ENCODE measurements around the gene MAPT.
"Not testable (repeated sequence)": the region's sequence is repeated elsewhere in the genome, so short reads cannot be mapped to it uniquely, and the experiment has no call there.

Gene MAPT

DNA sequence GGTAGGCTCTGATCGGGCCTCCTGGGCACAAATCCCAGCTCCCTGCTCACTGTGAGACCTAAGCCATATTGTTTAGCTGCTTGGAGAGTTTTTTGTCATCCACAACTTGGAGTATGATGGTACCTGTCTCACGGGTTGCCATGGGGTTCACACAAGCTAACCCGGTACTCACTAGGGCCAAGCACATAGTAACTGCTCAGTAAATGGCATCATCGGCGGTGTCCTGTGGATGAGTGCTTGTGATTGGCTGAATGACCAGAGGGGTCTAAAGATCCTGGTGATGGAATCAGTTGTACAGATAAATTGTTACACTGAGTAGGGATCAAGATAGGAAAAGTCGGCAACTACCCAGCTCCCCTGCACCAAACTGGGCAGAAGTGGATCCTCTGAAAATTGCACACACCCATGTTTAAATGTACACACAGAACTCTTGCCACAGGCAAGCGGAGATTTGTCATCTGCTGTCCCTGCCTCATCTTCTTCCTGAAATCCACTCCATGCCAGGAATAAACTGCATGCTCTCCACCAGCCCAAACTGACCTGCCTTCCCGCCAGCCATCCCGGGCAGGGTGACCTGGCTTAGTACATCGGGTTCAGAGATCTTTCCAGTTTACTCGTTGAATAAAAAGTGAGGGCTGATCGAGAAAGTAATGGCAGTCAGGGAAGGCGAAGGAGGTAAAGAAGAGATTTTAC lies 6.5 kb downstream of the MAPT start:
- DNase-seq (ENCODE audit: low spot score), result no peak

DNA sequence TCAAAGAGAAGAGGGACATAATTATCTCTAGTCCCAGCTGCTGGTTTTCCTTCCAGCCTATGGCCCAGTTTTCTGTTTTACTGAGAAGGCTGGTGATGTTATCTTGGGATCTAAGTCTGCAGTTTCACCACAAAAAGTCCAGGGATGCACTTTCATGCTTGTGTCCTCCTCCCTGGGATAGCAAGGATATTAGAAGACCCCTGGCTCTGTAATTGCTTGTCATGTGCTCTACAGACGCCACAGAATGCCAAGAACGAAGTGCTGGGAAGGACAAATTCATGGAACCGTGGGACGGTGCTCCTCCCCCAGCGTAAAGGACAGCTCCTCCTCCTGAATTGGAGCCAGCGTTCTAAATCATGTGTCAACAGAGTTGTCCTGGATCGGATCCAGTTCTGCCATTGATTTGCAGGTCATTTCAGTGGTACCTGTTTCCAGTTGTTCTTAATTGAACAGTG lies 8.6 kb downstream of the MAPT start:
- no peak for DNase-seq (ENCODE audit: low spot score)

DNA sequence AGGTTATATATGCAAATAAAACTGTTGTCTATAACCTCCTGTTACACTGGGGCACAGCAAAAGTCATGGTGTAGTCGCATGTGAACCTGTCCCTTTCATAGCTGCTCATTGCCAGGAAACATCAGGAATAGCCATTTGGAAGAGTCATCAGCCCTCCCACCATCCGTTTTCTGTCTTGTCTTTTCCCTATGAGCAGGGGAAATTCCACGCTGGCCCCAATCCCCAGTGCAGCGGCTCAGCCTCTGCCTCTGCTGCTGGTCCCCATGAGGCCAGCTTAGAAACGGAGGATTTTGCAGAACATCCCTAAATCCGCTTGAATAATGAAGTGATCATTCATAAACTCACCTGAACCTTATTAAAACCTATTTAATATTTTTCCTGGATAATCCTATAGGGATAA lies 10.5 kb downstream of the MAPT start:
- DNase-seq (ENCODE audit: low spot score), result no peak

DNA sequence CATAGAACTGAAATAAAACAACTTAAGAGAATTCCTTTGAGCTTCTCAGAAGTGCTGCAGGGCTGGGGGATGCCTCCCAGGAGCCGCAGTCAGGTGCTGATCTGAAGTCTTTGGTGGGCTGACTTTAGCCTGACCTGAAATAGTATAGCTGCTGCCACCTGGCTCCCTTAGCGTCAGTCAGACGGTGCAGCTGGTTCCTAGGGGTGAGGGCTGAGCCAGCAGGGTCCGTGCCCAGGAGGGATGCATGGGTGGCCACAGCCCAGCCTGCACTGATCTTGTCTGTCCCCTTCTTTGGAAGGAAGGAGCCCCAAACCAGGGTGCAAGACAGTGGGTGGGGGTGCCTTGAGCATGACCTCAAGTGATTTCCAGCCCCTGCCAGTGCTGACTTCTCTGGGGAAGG lies 11.5 kb downstream of the MAPT start:
- no peak for DNase-seq (ENCODE audit: low spot score)

DNA sequence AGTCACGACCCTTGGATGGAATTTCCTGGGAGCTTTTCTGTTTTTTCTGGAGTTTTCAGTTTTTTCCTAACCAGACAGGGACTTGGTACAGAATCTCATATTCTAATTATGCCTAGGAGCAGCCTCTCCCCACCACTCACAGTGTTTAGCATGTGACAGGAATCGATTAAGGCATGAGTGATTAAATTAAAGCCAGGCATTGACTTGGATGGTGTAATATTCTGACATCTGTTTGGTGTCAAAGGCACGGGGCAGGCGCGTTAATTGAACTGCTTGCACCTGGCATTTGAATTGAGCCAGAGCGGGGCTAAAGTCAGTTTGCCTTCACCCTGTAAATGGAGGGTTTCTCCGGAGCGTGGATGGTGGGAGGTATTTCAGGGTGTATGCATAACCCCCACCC lies 11.9 kb downstream of the MAPT start:
- DNase-seq (ENCODE audit: low spot score), result no peak

DNA sequence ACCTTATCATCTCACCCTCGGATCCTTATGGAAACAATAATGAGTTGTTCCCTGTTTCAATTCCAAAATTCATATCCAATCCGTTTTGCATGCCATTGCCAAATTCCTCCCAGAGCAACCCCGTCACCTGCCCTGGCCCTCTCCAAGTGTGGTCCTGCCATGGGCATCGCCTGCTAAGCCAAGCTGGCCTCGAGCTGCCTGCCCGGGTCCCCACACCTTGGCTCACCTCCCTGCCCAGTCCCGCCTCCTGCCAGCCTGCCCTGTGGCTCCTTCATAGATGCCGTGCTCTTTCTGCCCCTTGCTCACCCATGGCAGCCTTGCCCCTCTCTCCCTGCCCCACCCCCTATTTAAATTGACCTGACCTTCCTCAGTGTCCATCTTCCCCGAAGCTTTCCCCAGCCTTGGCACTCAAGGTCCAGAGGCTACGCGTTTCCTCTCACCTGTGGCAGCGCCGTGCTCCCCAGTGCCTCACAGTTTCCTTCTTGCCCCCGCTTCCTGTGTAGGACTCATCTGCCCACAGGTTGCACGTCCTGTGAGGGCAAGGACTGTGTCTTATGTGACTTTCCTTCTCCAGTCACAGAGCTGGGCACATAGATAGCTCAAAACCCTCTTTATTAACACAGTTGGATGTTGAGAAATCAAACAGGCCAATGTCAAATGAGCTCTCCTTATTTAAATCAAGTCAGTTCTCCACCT lies 12.7 kb downstream of the MAPT start:
- DNase-seq (ENCODE audit: low spot score), result no peak

DNA sequence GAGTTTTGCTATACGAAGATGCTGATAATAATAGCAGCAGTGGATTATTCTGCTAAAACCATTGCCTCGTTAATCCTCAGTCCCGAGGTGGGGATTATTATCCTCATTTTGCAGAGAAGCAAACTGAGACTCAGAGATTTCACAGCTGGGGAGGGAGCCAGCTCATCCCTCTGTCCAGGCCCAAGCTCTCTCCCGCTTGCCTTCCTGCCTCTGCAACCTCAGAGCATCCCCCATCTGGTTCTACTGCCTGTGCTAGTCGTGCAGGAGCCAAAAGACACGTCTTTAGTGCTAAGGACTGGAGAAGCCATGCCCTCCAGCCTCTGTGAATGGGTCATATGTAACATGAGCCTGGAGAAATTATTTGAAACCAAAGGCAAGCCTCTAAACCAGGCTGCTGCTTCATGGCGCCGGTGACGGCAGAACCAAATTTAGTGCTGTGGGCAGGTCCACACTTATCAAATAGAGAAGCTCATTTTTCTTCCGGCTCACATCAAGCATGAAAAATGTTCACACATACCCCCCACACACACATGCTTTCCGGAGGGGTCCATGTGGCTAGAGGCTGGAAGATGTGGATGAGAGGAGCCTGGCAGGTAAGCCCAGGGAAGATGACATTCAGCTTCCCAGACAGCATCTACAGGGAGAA lies 13.5 kb downstream of the MAPT start:
- DNase-seq (ENCODE audit: low spot score), result no peak

DNA sequence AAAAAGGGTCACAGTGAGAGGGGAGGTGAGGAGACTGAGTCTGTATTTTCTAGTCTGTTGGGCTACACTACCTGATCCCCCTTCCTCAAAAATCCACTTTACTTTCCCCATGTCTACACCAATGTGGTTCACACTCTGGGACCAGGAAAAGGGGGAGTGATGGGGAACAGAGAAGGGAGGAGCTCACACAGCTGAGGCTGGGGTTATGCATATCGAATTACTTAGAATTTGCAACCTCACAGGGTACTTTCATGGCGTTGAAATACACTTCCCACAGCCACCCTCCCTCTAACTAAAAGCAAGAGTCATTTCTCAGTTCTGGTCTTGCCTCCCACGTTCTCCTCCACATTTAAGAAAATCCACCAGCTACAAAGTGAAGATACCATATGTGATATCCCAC lies 14.1 kb downstream of the MAPT start:
- DNase-seq (ENCODE audit: low spot score), result no peak

DNA sequence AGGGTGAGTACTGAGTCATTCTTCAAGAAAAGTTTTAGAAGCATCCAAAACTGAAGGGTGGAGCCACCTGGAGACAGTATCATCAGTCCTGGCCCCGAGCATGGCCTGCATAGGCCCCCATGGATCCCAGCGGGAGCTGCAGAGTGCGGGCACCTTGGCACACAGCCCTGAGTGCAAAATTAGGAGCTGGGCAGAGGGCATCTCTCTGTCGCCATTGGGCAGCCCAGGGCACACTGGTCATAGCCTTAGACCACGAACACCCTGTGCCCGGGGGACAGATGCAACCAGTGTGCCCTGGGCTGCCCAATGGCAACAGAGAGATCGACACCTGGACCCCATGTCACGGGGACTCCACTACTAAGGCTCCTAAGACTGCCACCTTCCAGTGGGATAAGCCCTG lies 14.6 kb downstream of the MAPT start:
- no peak for DNase-seq (ENCODE audit: low spot score)

DNA sequence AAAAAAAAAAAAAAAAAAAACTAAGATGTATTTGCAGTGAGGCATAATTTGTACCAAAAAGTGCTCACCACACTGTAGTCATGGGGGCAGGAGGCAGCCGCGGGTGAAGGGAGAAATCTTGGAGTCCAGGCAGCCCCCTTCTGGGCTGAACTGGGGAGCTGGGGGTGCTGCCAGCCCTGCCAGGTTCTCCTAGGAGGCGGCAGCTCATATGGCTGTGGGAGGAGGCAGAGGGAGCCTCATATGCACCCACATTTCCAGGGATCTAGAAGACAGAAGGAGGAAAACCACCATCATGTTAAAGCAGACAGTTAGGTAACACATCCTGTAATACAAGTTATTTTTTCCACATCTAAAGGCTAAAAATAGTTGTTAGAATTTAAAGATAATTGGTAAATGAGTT lies 16.3 kb downstream of the MAPT start:
- DNase-seq (ENCODE audit: low spot score), result no peak

DNA sequence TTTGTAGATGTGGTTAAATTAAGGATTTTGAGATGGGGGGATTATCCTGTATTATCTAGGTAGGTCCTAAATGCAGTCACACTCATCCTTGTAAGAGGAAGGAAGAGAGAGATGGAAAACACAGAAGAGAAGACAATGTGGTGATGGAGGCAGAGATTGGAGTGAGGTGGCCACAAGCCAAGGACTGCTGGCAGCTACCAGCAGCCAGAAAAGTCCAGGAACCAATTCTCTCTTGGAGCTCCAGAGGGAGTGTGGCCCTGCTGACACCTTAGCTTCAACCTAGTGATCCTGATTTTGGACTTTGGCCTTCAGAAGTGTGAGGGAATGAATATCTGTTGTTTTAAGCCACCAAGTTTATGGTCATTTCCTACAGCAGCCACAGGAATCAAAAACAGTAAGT lies 18.0 kb downstream of the MAPT start:
- no peak for DNase-seq (ENCODE audit: low spot score)

DNA sequence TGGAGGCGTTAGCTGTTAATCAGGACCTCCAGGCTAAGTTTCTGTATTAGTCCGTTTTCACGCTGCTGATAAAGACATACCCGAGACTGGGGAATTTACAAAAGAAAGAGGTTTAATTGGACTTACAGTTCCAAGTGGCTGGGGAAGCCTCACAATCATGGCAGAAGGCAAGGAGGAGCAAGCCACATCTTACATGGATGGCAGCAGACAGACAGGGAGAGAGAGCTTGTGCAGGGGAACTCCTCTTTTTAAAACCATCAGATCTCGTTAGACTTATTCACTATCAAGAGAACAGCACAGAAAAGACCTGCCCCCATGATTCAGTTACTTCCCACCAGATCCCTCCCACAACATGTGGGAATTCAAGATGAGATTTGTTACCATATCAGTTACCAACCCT lies 18.7 kb downstream of the MAPT start:
- not testable (repeated sequence) for DNase-seq (ENCODE audit: low spot score)

DNA sequence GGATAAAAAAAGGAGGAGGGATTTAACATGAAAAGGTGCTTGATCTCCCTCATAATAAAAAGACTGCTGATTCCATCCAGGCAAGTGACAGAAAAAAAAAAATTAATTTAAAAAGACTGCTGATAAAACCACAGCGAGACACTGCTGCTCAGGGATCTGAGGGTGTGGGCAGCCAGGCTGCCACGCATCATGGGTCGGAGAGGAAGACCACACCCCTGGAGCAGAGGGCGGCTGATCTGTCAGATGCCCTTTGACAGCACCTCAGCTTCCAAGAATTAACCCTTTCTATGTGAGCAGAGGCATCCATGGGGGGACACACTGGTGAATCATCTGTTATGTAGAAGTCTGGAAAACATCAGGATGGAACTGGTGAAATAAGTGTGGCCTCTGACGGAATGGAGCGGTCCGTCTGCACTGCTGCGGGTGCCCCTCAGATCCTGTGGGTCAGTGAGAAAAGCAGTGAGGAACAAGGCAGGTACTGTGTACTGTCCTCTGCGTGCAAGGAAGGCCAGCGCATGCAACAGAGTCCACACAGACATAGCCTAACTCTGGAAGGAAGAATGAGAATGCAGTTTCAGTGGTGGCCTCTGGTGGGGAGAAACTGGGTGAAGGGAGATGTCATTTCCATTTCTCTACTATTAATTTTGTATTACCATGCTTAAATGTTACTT lies 19.8 kb downstream of the MAPT start:
- DNase-seq (ENCODE audit: low spot score), result no peak

DNA sequence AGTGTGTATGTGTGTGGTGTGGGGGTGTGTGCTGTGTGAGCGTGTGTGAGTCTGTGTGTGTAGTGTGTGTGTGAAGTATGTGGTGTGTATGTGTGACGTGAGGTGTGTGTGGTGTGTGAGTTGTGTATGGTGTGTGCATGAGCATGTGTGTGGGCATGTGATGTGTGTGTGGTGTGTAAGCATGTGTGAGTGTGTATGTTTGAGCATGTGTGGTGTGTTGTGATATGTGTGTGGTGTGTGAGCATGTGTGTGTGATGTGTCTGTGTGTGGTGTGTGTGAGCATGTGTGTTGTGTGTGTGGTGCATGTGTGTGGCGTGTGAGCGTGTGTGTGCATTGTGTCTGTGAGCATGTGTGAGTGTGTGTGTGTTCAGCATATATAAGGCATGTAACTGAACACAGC lies 20.9 kb downstream of the MAPT start:
- DNase-seq (ENCODE audit: low spot score), result no peak

DNA sequence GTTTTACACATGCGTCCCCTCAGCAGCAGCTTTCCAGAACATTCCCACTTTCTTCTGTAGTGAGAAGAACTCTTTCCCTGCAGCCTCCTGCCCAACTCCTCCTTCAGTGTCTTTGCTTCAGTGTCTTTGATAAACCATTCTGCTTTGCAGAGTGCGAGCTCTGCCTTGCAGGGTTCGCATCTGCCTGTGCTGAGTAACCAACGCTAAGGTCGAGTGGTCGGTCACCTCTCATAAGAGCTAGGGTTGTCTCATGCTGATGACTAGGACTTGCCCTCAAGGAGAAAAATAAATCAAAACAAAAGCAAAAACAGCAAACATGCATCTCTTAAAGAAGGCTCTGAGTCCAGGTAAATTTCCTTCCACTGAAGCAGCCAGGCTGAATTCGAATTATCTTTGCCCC lies 22.7 kb downstream of the MAPT start:
- no peak for DNase-seq (ENCODE audit: low spot score)

DNA sequence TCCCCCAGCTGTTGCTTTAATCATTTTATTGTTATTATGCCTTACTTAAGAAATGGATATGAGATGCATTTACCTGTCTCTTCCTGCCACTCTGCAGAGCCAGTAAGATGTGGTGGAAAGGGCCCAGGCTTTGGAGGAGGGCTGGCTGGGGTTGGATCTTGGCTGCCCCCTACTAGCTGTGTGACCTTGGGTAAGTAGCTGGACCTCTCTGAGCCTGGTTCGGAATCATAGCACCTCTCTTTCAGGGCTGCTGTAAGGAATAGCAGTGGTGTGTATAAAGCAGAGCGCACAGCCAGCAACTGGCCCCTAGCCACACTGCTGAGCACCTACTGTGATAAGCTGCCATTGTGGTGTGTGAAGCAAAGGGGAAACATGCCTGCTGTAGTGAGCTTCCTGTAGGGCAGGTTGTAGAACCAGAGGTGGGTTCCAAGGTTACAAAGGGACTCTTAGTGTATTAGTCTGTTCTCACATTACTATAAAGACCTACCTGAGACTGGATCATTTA lies 23.9 kb downstream of the MAPT start:
- no peak for DNase-seq (ENCODE audit: low spot score)

DNA sequence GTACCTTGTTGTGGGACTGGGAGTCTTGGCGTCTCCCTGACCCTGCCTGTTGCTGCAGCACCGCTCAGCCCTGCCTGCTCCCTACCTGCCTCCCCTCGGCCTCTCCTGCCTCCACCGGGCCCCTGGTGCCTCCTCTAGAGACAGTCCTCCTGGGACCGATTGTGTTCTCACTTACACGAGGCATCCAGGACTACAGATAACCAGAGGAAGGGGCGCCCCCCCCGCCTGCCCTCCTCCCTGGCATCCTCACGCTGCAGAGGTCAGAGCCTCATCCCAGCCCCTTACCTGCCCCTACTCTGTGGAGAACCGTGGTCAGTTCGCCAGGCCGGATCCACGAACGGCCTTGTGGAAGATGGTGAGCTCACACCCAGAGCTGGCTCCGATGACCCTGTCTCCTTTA lies 24.8 kb downstream of the MAPT start:
- no peak for DNase-seq (ENCODE audit: low spot score)

DNA sequence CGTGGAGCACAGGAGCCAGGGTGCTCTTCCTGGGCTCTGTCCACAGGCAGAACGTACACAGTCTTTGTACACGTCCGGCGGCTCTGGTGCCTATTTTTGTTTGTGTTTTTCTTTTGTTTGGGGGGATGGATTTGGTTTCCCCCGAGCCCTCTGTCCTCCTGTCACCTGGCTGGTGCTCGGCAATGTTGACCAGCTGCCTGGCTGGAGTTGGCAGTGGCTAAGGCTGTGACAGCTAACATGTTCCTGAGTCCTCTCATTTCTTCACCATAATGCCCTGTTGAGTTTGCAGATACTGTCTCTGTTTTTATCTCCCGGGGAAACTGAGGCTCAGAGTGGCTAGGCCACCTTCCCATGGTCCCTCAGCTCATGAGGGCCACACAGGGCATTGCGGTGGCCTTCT lies 25.7 kb downstream of the MAPT start:
- DNase-seq (ENCODE audit: low spot score), result no peak

DNA sequence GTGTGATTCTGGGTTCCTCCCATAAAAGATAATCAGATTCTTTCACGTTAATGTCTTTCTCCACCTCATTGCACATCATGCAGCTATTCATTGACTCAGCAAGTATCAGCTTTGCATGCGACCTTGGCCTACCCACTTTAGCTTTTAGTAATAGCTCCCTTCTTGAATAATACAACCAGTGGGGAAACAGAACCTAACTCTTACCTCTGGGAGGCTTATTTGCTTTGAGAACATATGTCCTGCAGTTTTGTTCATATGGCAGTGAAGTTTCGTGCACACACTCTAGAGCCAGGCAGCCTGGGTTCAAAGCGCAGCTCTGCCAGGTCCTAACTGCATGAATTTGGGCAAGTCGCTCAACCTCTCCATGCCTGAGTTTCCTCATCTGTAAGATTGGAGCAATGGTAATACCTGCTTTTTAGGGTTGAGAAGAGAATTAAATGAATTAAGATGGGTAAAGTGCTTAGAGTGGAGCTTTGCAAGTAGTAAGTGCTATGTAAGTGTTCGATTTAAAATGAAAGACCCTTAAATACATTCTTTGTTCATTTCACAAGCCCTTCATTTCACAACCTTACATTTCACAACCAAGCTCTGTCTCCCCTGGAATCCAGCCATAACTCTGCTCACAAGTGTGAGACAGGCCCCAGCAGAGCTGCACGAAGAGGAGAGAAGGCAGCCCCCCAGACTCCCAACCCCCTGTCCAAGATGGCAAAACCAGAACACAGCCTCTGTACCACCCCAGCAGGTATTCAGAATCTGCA lies 29.3 kb downstream of the MAPT start:
- DNase-seq (ENCODE audit: low spot score), result no peak

DNA sequence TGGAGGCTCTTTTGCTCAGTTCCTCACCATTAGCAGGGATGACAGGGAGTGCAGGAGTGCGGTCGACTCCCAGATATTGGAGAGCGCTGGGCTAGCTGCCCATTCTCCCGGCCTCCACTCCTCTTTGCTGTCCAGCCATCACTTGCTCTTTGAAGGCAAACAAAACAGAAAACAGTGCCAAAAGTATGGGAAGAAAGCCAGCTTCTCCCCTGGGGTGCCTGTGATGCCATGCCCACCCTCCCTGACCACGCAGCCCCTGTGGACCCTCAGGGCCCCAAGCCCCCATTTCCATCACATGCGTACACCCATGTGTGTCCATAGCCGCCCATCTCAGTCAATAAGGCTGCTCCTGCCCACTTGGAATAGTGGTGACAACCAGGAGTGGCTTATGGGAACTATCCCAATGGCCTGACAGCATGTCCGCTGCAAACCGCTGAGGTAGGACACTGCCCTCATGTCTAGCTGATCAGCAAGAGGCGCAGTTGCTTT lies 30.0 kb downstream of the MAPT start:
- DNase-seq (ENCODE audit: low spot score), result no peak

DNA sequence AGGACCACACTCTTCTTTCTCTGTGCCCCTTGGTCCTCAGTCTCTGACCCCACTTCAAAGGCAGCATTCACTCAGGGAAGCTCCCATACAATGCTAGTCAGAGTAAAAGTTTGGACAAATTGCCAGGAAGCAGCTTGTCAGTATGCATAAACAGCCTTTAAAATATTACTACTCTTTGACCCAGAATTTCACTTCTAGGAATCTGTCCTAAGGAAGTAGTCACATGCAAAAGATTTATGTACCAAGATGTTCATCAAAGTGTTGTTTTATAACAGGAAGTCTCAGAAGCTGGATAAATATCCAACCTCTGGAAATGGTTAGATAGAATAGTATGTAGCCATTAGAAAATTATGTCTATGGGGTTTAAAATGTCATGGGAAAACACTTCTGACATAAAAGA lies 31.0 kb downstream of the MAPT start:
- DNase-seq (ENCODE audit: low spot score), result no peak

DNA sequence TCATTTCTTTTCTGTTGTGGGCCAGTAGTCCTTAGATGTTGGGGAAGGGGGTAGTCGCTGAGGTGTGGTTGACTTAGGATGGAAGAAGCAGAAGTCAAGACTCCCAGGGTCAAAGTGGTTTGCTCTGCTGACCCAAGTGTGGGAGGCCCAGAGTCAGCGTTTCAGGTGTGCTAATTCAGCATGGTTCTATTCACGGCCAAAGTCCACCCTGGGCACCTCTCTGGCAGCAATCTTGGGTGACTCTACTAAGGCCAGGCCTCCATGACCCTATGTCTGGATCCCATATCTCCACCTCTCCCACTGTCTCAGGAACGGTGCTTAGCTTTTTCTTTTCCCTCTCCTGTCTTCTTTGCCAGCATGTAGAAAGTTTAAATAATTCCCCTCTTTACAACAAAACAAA lies 32.9 kb downstream of the MAPT start:
- DNase-seq (ENCODE audit: low spot score), result no peak

Measured in kidney capillary endothelial cell (primary cell).